HT-29 (cell line): Measurements from ENCODE around the gene SPRY2. TPM values are rescaled to one million over a fixed set of nuclear protein-coding genes. Genes with fewer than 3 reads are reported as not detected.
"Not testable (repeated sequence)": the region's sequence is repeated elsewhere in the genome, so short reads cannot be mapped to it uniquely, and the experiment has no call there.

Experiments
- DNase-seq: peaks from one replicate; pipeline ENCODE4 v3.0.0-alpha.2; 2015; ENCODE audit warnings: low spot score
- total RNA-seq: library from RNA; depleted of rRNA; stranded (reverse); fragments of >200 nt; shearing (Covaris generic); gene quantifications from 2 replicates; pipeline ENCODE4 v1.2.3, GENCODE V29; 2014; rRNA removed

SPRY2 gene
- total RNA-seq, result 12.0 and 15.0 TPM in 2 replicates

- DNase-seq, result peak; percentile 96
Measured at GRCh38 chr13:80341101-80341755, at the start of gene SPRY2. Gene SPRY2 (minus strand): TSS chr13:80341126. CDS start chr13:80337705, 3,421 bp downstream.

- no peak for DNase-seq
Measured at GRCh38 chr13:80390338-80390737, 49.4 kb upstream of the SPRY2 start.

- no peak for DNase-seq
Measured at GRCh38 chr13:80389073-80390038, 48.4 kb upstream of the SPRY2 start.

- no peak for DNase-seq
Measured at GRCh38 chr13:80388506-80388905, 47.6 kb upstream of the SPRY2 start.

- DNase-seq, result no peak
Measured at GRCh38 chr13:80386592-80386991, 45.7 kb upstream of the SPRY2 start.

GRCh38 chr13:80386002-80386401, 45.1 kb upstream of the SPRY2 start:
- DNase-seq, result no peak

- no peak for DNase-seq
Measured at GRCh38 chr13:80382576-80382975, 41.6 kb upstream of the SPRY2 start.

- DNase-seq, result no peak
Measured at GRCh38 chr13:80379245-80379644, 38.3 kb upstream of the SPRY2 start.

GRCh38 chr13:80376554-80376953, 35.6 kb upstream of the SPRY2 start:
- no peak for DNase-seq

- DNase-seq, result no peak
Measured at GRCh38 chr13:80374901-80375300, 34.0 kb upstream of the SPRY2 start.

- no peak for DNase-seq
Measured at GRCh38 chr13:80374444-80374843, 33.5 kb upstream of the SPRY2 start.

GRCh38 chr13:80371840-80372509, 31.0 kb upstream of the SPRY2 start:
- no peak for DNase-seq

- no peak for DNase-seq
Measured at GRCh38 chr13:80367473-80367872, 26.5 kb upstream of the SPRY2 start.

GRCh38 chr13:80363890-80364503, 23.1 kb upstream of the SPRY2 start:
- peak; percentile 50 for DNase-seq

- no peak for DNase-seq
Measured at GRCh38 chr13:80362481-80362880, 21.6 kb upstream of the SPRY2 start.

- DNase-seq, result peak; percentile 54
Measured at GRCh38 chr13:80361883-80362327, 21.0 kb upstream of the SPRY2 start.

GRCh38 chr13:80361298-80361697, 20.4 kb upstream of the SPRY2 start:
- DNase-seq, result no peak

GRCh38 chr13:80360453-80360800, 19.5 kb upstream of the SPRY2 start:
- no peak for DNase-seq

- DNase-seq, result no peak
Measured at GRCh38 chr13:80359778-80360452, 19.0 kb upstream of the SPRY2 start.

- no peak for DNase-seq
Measured at GRCh38 chr13:80359414-80359777, 18.5 kb upstream of the SPRY2 start.

- DNase-seq, result not testable (repeated sequence)
Measured at GRCh38 chr13:80355496-80356094, 14.7 kb upstream of the SPRY2 start.
